ENCODE results near the gene LAYN. TPM values are rescaled to one million over a fixed set of nuclear protein-coding genes. Genes with fewer than 3 reads are reported as not detected.

LAYN gene
- total RNA-seq, 1 donor from 2014 or later, result 19.3 TPM

DNA sequence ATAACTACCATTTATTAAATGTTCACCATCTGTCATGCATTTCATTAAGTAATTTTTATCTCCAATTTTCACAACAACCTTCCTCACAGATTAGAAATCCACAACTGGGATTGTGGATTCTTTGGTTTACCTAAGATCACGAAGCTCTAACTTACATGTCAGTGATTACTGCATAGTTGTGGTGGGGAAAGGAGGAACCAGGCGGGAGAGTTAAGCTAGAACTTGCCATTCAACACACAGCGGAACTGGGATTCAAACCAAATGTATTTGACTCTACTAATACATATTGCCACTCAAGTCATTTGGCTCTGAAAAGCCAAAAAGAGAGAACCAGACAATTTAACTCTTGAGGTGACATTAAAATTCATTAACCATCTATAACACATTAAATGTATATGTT lies 10.4 kb upstream of the LAYN start:
- DNase-seq (ENCODE audit: extremely low read depth, low read depth, low spot score), result no peak

DNA sequence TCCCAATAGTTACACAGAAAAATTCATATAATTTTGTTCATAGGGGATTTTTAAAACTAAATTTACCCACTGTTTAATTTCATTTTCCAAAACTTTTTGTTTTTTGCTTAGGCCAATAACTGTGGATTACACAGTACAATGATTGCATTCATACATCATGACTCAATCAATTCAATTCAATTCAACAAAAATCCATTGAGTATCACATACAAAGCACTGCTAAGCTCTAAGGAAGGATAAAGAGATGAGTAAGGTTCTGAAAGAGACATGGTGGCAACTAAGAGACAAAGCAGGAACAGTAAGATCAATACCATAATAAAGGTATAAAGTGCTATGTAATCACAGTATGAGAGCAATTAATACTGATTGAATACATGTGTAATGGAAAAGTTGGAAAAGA lies 9.4 kb upstream of the LAYN start:
- DNase-seq (ENCODE audit: extremely low read depth, low read depth, low spot score), result no peak

DNA sequence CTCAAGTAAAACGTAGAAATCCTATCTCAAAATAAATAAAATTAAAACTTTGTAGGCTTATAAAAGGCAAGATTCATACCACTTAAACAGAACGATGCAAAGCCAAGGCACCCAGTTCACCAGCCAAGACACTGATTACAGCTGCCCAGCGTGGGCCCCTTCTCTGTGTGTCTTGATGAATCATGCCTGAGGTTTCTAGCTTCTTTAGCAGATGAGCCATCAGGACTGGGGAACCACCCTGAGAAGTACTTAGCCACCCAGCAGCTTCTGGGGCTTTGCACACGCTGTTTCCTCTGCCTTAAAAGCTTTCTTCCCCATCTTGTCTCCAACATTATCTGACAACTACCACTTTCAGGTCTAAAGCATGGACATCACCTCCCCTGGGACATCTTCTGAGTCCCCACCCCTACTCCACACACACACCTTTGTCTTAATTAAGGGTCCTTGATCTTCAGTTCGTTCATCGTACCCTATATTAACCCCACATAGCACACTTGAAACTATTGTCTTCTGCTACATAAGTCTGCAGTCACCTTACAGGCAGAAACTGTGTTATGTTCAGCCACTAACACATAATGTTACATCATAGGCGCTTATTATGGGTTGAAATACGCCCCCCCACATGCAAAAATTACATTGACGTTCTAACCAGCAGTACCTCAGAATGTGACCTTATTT lies 8.7 kb upstream of the LAYN start:
- no peak for DNase-seq (ENCODE audit: extremely low read depth, low read depth, low spot score)

- no peak for DNase-seq (ENCODE audit: extremely low read depth, low read depth, low spot score)
Observed at GRCh38 chr11:111532365-111532709, 8.2 kb upstream of the LAYN start.

- DNase-seq (ENCODE audit: extremely low read depth, low read depth, low spot score), result no peak
Observed at GRCh38 chr11:111535281-111535680, 5.2 kb upstream of the LAYN start.

GRCh38 chr11:111537336-111537860 lies 3.1 kb upstream of the LAYN start:
- DNase-seq (ENCODE audit: extremely low read depth, low read depth, low spot score), result no peak

- no peak for DNase-seq (ENCODE audit: extremely low read depth, low read depth, low spot score)
Observed at GRCh38 chr11:111538407-111539114, 2.0 kb upstream of the LAYN start.

- no peak for DNase-seq (ENCODE audit: extremely low read depth, low read depth, low spot score)
Observed at GRCh38 chr11:111539426-111540113, 950 bp upstream of the LAYN start.

GRCh38 chr11:111540937-111541253 lies 375 bp downstream of the LAYN start:
- no peak for DNase-seq (ENCODE audit: extremely low read depth, low read depth, low spot score)

DNA sequence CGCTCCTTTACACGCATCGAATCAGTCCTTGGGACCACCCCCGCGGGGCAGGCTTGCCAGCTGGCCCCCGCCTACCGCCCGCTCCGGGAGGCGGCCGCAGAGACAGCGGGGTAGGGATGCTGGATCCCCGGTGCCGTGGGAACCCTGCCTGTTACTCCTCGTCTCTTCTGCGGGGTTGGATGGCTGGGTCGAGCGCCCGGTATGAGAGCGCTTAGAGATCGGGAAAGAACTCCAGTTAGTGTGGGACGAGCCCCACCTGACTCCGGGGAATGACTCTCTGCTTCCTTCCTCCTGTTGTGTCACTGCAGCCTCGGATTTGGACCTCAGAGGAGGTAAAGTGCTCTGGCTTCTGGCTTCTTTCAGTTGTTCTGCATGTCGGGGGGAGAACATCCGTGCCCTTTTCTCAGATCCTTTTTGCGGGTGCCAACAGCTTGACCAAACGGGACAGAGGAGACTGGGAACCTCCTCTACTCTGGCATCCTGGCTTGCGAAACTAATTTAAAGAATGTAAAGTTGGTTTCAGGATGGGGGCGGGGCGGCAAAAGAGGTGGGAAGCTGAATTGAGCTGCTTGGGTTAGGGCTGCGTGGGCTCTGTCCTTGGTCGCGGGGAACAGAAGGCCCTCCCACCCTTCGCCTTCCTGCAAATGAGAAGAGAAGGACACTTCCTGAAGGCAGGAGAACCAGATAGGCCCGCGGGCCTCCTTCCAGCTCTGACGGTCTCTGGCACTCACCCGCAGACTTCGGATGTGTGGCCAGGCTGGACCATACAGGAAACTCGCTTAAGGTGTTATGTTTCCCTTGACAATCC lies 938 bp downstream of the LAYN start:
- no peak for DNase-seq (ENCODE audit: extremely low read depth, low read depth, low spot score)

- no peak for DNase-seq (ENCODE audit: extremely low read depth, low read depth, low spot score)
Observed at GRCh38 chr11:111542606-111543275, 2.2 kb downstream of the LAYN start.

DNA sequence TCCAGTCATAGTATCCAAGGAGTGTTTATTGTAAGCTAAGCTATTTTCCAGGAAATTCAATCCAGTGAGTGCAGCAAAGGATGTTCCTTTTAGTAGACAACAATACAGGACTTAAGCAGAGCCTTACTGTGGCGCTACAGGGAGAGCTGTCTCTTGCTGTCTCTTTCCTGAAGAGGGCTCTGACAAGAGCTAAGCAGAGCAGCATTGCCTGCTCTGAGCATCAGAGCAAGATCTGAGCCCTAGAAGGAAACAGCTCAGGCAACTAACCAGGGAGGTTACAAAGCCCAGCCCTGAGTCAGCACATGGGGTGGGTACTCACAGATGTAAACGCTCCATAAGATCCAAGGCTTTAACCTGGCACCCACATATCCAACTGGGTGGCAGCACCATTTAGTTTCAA lies 8.0 kb downstream of the LAYN start:
- DNase-seq (ENCODE audit: extremely low read depth, low read depth, low spot score), result no peak

GRCh38 chr11:111549196-111549868 lies 8.8 kb downstream of the LAYN start:
- DNase-seq (ENCODE audit: extremely low read depth, low read depth, low spot score), result no peak

GRCh38 chr11:111549869-111550203 lies 9.3 kb downstream of the LAYN start:
- DNase-seq (ENCODE audit: extremely low read depth, low read depth, low spot score), result no peak

DNA sequence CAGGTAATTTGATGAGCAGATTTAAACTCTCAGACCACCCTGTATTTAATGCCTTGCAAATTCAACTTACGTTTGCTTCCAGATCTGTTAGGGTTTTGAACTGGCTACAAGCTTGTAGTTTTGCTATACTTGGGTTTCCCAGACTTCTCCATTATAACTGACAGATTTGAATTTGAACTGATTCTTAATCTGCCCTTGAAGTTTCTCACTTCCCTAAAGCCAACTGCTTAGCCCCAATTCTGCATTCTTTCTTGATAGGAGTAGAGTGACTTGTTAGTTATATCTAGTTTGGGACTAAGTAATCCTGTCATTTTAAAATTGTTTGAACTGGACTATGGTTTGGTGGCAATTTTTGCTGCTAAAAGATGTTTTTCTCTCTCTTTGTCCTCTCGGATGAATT lies 9.7 kb downstream of the LAYN start:
- DNase-seq (ENCODE audit: extremely low read depth, low read depth, low spot score), result no peak

DNA sequence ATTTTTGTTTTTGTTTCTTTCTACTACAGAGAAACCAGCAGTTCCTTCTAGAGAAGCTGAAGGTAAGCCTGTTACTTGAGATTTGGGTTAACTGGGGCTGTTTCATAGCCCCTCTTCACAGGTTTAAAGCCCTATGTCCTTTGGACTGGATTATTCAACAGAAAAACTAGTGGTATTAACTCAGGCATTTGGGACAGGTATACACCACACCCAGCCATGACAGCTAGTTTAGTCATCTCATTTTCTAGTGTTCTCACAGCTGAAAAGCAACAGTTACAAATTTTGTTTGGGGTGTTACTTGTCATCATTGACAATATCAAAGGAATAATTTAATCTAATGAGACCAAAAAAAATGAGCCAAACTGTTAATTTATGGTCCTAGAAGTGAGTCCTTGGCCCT lies 14.0 kb downstream of the LAYN start:
- no peak for DNase-seq (ENCODE audit: extremely low read depth, low read depth, low spot score)

GRCh38 chr11:111555255-111555654 lies 14.7 kb downstream of the LAYN start:
- no peak for DNase-seq (ENCODE audit: extremely low read depth, low read depth, low spot score)

DNA sequence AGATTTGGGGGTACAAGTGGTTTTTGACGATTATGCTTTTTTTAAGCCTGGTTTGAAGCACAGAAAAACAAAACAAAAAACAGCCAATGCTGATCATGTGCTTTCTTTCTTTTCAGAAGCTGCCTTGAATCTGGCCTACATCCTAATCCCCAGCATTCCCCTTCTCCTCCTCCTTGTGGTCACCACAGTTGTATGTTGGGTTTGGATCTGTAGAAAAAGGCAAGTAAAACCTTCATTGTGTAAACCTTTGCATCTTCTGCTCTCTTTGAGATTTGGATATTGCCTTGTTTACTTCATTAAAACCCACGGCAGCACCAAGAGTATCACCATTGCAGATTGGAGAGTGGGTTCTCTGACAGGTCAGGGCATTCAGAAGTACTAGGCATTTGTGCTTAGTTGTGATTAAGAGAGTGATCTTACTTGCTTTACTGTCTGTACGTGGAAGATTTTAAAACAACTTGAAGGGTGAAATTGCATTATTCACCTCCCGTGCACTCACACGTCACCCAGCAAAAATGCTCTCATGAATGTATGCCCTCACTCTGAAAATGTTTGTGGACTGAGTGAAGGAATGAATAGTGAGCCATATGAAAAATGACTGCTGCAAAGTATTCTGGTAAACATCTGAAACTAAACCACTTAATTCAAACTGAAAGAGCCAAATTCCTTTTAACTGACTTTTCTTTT lies 17.0 kb downstream of the LAYN start:
- no peak for DNase-seq (ENCODE audit: extremely low read depth, low read depth, low spot score)

- DNase-seq (ENCODE audit: extremely low read depth, low read depth, low spot score), result no peak
Observed at GRCh38 chr11:111559800-111560464, 19.4 kb downstream of the LAYN start.
